ENCODE data around the gene PRDM12.
"Not testable (repeated sequence)": the region's sequence is repeated elsewhere in the genome, so short reads cannot be mapped to it uniquely, and the experiment has no call there.

Gene PRDM12

GRCh38 chr9:130677252-130677651 lies 12.9 kb downstream of the PRDM12 start:
- in situ Hi-C loops (cut with MboI; ENCODE audit: low sequenced_read_pairs, unreplicated experiment): loop anchor here (25.0 kb wide), 1 partner anchor 215 kb away; no protein-coding TSS in a partner anchor
- DNase-seq (ENCODE audit: low spot score): no peak
- no peak for TF ChIP-seq CTCF (IDR thresholded peaks at IDR 0.05; ENCODE audit: borderline replicate concordance, control extremely low read depth, extremely low read depth, insufficient read depth, missing control alignments)

- DNase-seq (ENCODE audit: low spot score): peak; percentile 82
- in situ Hi-C loops (cut with MboI; ENCODE audit: low sequenced_read_pairs, unreplicated experiment): loop anchor here (25.0 kb wide), 1 partner anchor 219 kb away; no protein-coding TSS in a partner anchor
- no peak for TF ChIP-seq CTCF (IDR thresholded peaks at IDR 0.05; ENCODE audit: borderline replicate concordance, control extremely low read depth, extremely low read depth, insufficient read depth, missing control alignments)
These were observed 16.7 kb downstream of the PRDM12 start for GRCh38 chr9:130680836-130681768.

- in situ Hi-C loops (cut with MboI; ENCODE audit: low sequenced_read_pairs, unreplicated experiment): loop anchor here (25.0 kb wide), 1 partner anchor 220 kb away; no protein-coding TSS in a partner anchor
- no peak for TF ChIP-seq CTCF (IDR thresholded peaks at IDR 0.05; ENCODE audit: borderline replicate concordance, control extremely low read depth, extremely low read depth, insufficient read depth, missing control alignments)
- peak; percentile 75 for DNase-seq (ENCODE audit: low spot score)
These were observed 17.5 kb downstream of the PRDM12 start for GRCh38 chr9:130681769-130682420.

DNA sequence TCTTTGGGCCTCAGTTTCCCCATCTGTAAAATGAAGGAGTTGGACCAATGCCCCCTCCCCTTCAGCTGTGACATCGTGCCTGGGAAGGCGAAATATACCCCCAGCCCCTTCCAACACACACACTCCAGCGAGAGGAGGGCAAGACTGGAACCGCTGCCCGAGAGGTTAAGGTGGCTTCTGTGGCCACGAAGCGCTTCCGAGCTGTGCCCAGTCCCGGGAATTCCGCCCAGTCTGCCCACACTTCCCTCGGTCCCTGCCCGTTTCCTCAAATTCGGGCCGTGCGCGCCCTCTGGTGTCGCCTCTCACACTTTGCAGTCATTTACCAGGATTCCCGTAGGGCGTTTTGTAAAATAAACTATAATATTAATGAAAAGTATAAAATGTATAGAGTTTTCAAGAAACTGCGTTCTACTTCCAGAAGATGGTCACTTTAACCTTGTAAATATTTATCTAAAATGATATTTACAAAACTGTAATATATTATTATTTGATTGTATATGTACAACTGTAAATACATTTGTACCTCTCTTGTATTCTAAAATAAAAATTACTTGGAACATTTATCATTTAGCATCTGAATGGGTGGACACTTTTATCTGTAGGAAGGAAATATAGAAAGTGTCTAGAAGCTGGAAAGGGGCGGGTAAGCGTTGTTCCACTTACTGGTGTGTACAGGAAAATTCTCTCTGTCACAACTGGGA lies 18.2 kb downstream of the PRDM12 start:
- in situ Hi-C loops (cut with MboI; ENCODE audit: low sequenced_read_pairs, unreplicated experiment): loop anchor here (25.0 kb wide), 1 partner anchor 220 kb away; no protein-coding TSS in a partner anchor

GRCh38 chr9:130685104-130685503 lies 20.7 kb downstream of the PRDM12 start:
- TF ChIP-seq CTCF (IDR thresholded peaks at IDR 0.05; ENCODE audit: borderline replicate concordance, control extremely low read depth, extremely low read depth, insufficient read depth, missing control alignments): no peak
- no peak for DNase-seq (ENCODE audit: low spot score)
- in situ Hi-C loops (cut with MboI; ENCODE audit: low sequenced_read_pairs, unreplicated experiment): loop anchor here (25.0 kb wide), 1 partner anchor 223 kb away; no protein-coding TSS in a partner anchor

More for the DNA sequence above, 18.2 kb downstream of the PRDM12 start:
- TF ChIP-seq CTCF (IDR thresholded peaks at IDR 0.05; ENCODE audit: borderline replicate concordance, control extremely low read depth, extremely low read depth, insufficient read depth, missing control alignments): peak; percentile 83
- peak; percentile 77 for DNase-seq (ENCODE audit: low spot score)

DNA sequence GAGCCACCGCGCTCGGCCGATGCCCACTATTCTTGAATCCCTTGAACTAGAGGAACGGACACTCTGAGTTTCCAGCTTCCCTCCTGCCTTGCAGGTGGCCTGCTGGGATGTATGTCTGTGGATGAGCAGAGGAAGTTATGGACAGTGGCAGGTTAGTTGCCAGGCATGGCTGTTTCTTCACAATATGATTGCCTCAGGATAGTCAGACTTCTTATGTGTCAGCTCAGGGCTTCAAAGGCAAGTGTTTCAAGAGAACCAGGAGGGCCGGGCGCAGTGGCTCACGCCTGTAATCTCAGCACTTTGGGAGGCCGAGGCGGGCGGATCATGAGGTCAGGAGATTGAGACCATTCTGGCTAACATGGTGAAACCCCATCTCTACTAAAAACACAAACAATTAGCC lies 21.6 kb downstream of the PRDM12 start:
- not testable (repeated sequence) for DNase-seq (ENCODE audit: low spot score)
- in situ Hi-C loops (cut with MboI; ENCODE audit: low sequenced_read_pairs, unreplicated experiment): loop anchor here (25.0 kb wide), 1 partner anchor 224 kb away; no protein-coding TSS in a partner anchor

Data from GM13976 (cell line).